AG08396 (cell line): ENCODE data around the gene MMD.

Experiments
- DNase-seq: peaks from one replicate; pipeline ENCODE4 v3.0.0; 2012; ENCODE audit warnings: low spot score, mixed read lengths

MMD gene

GRCh38 chr17:55347341-55347740 lies 74.3 kb downstream of the MMD start:
- DNase-seq: no peak

GRCh38 chr17:55346658-55347057 lies 75.0 kb downstream of the MMD start:
- DNase-seq: no peak

DNA sequence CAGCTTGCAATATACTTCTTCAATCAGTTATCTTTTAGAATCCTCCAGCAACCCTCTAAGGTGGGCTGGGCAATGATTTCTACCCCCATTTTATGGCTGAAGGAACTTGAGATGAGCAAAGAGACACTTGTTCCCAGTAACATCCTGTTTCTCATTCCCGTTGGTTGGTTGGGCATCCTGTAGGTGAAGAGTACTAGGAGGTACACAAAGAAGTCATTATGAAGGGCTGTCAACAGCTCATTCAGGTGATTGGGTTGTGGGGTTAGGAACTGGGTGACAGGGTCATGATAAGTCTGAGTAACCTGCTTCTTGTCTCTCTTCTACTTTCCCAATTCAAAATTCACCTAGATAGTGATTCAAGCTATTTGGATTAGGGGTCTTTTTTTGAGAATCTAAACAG lies 76.5 kb downstream of the MMD start:
- DNase-seq: no peak

GRCh38 chr17:55344514-55344997 lies 77.1 kb downstream of the MMD start:
- no peak for DNase-seq

DNA sequence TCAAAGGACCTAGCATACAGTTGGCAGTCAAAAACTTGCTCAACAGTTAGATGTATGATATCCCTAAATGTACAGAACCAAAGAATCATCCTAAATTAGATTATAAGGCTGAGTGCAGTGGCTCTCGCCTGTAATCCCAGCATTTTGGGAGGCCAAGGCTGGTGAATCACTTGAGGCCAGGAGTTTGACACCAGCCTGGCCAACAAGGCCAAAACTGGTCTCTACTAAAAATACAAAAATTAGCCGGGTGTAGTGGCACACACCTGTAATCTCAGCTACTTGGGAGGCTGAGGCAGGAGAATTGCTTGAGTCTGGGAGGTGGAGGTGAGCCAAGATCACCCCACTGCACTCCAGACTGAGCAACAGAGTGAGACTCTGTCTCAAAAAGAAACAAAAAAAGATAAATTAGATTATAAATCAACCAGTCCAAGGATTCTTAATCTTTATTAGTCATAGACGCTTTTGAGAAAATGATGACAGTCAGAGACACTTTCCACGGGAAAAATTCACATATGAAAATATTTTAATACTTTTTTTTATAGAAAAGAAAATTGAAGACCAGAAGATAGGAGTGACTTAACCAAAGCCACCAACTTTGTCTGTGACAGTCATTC lies 77.6 kb downstream of the MMD start:
- DNase-seq: no peak

GRCh38 chr17:55342800-55343585 lies 78.6 kb downstream of the MMD start:
- no peak for DNase-seq
